HG02884 (cell line): ENCODE measurements around the gene PEDS1.
"Not testable (repeated sequence)": the region's sequence is repeated elsewhere in the genome, so short reads cannot be mapped to it uniquely, and the experiment has no call there.

ENCODE experiments used
- ATAC-seq: cut with Tn5 transposase; IDR thresholded peaks from one replicate; pipeline ENCODE4 v1.9.1; 2021; ENCODE audit warnings: mild to moderate bottlenecking, moderate library complexity; ENCODE audit not compliant: unreplicated experiment

PEDS1 gene

DNA sequence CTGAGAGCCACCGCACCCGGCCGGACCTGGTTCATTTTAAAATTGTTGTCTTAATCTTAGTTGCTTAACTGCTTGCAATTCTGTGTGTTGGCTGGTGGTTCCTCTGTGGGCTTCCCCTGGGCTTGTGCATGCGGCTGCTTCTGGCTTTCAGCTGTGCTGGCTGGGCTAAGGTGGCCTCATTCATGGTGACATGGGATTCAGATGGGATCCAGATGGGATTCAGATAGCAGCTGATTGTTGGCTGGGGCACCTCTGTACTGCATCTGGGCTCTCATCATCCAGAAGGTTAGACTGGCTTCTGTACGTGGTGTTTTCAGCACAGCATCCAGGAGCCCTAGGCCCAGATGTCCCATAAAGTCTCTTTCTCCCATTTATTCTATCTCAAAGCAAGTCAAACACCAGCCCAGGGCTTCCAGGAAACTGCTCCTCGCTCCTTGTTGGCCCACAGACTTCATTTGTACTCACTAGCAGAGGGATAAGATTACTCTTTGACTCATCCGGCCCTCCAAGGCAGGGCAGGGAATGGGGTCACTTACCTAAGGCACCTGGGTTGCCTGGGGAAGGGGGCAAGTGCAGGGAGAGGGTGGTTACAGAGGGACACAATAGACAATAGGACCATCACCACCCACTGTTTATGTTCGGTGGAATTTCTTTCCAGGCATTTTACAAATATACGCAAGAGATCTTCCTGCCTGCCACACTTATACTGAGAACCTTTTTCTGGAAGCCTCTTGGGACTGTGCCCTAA is 10.2 kb upstream of the PEDS1 start:
- no peak for ATAC-seq

- not testable (repeated sequence) for ATAC-seq
Observed at GRCh38 chr20:50161494-50161893, 8.0 kb upstream of the PEDS1 start.

GRCh38 chr20:50153153-50153499 is 397 bp downstream of the PEDS1 start:
- ATAC-seq: no peak

DNA sequence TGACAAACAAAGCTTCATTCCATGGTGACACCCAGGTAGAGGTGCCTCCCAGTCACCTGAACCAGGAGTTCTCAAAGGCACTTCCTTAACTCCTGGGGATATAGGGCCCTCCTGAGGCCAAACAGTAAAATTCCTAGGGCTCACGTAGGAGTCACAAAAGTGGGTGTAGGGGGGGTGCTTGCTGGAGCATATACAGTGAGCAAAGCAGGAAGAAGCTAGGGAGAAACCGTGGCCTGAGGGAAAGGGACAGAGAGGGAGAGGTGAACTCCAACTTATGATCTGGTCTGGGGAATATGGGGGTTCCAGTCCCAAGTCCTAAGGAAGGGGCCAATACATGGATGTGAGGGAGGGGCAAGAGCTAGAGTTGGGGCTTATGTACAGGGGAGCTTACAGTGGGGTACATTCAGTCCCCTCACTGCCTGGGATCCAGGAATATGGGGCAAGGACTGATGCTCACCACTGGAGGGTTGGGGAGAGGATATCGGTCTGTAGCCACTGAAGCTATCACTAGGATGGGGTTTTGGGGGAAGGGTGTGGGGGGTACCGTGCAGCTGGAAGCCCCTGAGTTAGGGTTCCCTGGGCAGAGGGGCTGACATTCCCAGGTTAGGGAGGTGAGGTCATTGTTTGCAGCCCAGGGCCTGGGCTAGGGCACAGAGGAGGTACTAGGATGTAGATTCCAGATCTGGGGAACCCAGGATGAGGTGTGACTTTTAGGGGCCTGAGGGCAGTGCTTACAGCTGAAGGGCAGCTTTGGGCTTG is 950 bp downstream of the PEDS1 start:
- no peak for ATAC-seq

- ATAC-seq: no peak
Observed at GRCh38 chr20:50151034-50151743, 2.3 kb downstream of the PEDS1 start.

DNA sequence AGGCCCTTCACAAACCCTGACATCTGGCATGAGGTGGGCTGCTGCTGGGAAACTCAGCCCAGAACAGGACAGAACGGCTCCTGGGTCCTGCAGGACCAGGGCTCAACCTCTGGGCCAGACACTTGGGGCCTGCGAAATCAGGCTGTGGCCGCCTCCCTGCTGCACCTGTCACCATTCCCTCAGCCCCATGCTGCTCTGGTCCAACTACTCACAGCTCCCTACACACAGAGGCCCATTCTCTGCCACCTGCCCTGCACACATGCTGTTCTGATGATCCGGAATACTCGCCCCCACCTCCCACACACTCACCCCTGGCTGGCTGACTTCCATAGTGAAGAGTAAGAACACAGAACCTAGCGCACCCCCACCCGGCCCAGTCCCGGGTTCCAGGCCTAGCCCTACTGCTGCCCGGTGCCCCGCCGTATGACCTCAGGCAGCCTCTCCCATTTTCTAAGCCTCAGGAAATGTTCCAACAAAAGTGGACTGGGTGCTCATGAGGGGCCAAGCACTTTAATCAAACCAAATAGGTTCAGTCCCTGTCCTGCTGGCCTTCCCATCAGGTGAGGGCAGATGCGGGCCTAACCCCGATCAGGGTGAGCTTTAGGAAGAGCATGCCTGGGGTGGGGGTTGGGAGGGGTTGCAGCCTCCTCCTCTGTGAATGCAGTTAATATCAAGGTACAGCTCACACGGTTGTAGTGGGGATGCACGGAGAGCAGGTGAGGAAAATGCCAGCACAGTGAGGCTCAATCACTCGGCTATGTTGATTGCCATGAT is 3.9 kb downstream of the PEDS1 start:
- no peak for ATAC-seq

DNA sequence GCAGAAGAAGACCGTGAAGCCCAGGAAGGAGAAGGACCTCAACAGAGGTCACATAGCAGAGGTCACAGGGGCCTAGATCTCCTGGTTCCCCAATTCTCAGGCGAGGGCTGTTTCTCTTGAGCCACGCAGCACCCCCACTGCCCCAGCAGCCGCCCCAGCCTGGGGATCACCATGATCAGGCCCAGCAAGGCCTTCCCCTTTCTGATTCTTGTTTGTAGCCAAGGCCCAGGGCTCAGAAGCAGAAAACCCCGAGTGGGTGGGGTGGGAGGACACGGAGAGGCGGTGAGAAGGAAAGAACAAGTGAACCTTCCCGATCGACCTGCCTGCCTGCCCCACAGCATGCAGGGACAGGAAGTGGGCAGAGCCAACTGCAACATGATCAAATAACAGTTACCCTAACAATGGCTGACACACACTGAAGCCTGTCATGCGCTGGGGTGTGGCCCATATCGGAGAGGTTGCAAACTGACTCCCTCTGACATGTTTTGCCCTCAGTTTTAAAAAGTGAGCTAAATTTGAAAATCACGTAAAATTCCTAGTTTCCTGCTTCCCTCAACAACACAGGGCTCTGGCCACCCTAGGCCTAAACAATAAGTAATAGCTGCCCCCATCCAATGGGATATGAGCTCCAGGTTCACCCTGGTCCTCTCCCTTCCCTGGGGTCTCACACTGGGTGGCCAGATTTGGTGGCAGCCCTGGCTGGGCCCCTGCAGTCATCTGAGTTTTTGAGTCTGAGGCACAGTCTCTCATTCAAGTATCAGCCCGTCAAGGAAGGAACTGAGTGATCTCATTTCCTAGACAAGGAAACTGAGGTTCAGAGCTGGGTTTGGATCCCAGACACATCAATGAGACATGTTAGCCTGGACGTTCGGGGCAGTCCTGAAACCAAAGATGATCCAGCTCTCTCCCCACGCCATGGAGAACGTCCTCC is 6.5 kb downstream of the PEDS1 start:
- ATAC-seq: peak; percentile 74

DNA sequence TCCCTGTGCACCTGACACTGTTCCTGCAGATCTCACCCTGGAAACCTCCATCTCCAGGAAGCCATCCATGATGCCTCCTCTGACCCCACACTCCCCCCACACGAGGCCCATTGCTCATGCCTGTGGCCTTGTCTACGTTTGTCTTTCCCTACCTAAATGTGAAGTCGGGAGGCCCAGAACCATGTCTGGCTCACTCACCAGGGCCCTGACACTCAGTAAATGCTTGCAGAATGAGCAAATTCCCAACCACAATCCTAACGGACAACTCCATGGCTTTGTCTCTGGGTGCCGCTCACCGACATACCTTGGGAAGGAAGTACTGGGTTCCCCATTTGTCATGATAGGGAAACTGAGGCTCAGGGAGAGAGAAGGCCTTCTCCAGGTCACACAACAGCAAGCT is 7.3 kb downstream of the PEDS1 start:
- no peak for ATAC-seq

GRCh38 chr20:50145566-50145965 is 8.0 kb downstream of the PEDS1 start:
- no peak for ATAC-seq

DNA sequence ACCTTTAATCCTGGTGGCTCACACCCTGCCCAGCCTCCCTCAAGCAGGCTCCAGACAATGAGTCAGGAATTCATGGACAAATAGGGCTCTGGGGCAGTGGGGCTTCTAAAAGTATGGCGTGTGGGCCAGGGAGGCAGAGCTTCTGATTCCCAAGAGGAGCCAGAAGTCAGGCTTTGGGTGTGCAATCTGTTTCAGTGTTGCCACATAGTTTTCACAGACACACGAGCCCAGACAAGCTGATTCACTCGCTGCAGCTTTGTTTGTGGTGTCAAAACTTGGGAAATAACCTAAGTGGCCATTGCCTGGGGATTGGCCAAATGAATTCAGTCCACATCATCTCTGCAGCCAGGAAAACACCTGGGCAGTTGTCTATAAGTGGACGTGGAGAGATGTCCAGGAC is 9.2 kb downstream of the PEDS1 start:
- no peak for ATAC-seq

GRCh38 chr20:50142812-50143211 is 10.7 kb downstream of the PEDS1 start:
- no peak for ATAC-seq

GRCh38 chr20:50141811-50142561 is 11.5 kb downstream of the PEDS1 start:
- ATAC-seq: no peak

DNA sequence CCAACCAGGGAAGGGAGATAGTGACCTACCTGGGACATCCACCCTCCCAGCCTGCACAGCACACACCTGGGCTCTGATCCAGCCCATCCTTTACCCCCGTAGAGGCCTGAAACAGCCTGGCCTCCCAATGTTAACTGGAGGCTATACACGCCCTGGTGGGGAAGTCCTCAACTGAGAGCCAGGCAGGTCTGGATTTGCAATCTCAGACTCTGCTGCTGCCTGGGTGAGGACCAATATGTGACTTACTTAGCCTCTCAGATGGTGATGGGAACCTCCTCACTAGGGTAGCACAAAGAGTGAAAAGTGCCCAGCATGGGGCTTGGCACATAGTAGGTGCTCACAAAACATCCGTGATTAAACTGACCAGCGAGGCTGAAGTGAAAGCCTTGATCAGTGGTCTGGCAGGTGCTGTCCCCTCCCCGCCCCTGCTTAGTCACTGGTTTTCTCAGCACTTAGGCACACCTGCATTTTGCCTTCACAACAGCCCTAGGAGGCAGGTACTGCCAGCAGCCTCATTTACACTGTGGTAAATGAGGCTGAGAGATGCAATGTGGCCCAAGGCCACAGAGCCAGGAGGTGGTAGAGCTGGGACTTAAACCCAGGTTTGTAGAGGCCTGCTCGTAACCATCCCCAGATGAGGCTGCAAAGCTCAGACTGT is 12.4 kb downstream of the PEDS1 start:
- no peak for ATAC-seq

DNA sequence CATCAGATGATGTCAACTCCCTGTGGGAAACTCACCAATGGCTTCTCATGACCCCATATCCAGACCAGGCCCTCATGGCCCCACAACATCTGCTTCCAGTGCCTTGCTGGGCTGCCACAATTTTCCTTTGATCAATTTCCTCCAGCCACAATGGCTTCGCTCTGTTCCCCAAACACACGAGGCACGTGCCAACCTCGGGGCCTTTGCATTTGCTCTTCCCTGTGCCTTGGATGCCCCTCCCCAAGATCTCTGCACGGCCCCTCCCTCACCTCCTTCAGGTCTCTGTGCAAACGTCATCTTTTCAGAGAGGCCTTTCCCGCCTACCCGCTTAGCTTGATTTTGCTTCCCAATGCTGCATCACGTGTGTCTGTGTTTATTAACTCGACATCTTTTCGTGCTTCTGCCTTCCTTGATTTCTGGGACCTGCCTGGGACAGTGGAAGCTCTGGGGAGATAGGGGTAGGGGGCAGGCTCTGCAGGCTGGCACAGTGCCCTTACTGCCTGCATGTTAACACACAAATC is 13.1 kb downstream of the PEDS1 start:
- no peak for ATAC-seq

DNA sequence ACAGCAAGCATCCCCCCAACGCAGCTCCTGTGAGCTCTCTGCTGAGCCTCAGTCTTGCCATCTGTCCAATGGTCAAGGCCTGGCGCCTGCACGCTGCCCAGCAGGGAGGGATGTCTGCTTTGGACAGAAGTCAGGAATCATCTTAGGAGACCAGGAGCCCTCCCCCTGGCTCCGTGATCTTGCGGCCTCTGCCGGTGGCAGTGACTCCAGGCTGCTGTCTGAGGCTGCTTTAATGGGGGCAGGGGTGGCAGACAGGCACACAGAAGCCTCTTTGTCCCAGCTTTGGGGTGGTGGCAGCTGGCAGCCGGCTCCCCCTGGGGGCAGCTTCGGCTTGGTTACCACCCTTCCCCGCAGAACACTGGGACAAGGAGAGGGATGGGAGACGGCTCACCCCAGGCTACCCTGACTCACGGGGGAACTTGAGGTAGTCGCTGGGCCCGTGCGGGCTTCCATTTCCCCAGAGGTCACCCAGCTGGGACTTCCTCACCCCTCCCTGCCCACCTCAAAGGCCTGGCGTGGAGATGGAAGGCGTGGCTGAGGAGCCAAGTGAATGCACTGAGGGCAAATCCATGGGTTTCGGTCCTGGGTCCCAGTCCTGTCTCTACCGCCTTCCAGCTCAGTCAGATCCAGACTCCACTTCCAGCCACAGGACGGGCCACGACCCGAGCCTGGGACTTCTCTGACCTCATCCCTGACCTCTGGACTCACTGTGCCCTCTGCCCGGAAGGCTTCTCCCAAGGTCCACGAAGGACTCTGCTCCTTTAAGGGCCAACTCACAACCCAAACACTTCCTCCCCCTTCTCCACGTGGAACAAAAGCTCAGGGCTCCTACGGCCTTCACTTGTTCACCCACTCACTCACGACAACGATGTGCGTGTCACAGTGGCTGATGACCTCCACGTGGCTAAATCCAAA is 14.8 kb downstream of the PEDS1 start:
- no peak for ATAC-seq

- ATAC-seq: no peak
Observed at GRCh38 chr20:50138120-50138478, 15.4 kb downstream of the PEDS1 start.

GRCh38 chr20:50137702-50138101 is 15.8 kb downstream of the PEDS1 start:
- not testable (repeated sequence) for ATAC-seq
